GM23248 (cell line): ENCODE data around the gene CEP192. TPM values are rescaled to one million over a fixed set of nuclear protein-coding genes. Genes with fewer than 3 reads are reported as not detected.

Experiments used
- DNase-seq: peaks from one replicate; pipeline ENCODE4 v3.0.0-alpha.2; 2015
- H2AFZ ChIP-seq: fragments of 200-600 bp; sonication (generic); 2 replicates; pipeline ENCODE4 v1.6.1; 2016; ENCODE audit warnings: antibody characterized with exemption
- H3F3A ChIP-seq: fragments of 200-600 bp; sonication (generic); 2 replicates; pipeline ENCODE4 v1.6.1; 2016; ENCODE audit warnings: mild to moderate bottlenecking, antibody characterized with exemption, mixed run types; ENCODE audit not compliant: insufficient read depth
- H3K27ac ChIP-seq: fragments of 200-600 bp; sonication (generic); 2 replicates; pipeline ENCODE4 v1.5.1; 2016; ENCODE audit warnings: mild to moderate bottlenecking
- H3K27me3 ChIP-seq: fragments of 200-600 bp; sonication (generic); replicated peaks from 2 replicates; pipeline ENCODE4 v1.6.1; 2016; ENCODE audit warnings: mild to moderate bottlenecking; ENCODE audit not compliant: insufficient read depth
- H3K36me3 ChIP-seq: fragments of 200-600 bp; sonication (generic); 2 replicates; pipeline ENCODE4 v1.6.1; 2016; ENCODE audit warnings: low read depth, mild to moderate bottlenecking
- H3K4me1 ChIP-seq: fragments of 200-600 bp; sonication (generic); 2 replicates; pipeline ENCODE4 v1.6.1; 2016; ENCODE audit warnings: mild to moderate bottlenecking; ENCODE audit not compliant: insufficient read depth
- H3K4me2 ChIP-seq: fragments of 200-600 bp; sonication (generic); one replicate; pipeline ENCODE4 v1.6.1; 2016; ENCODE audit warnings: mild to moderate bottlenecking; ENCODE audit not compliant: unreplicated experiment
- H3K4me3 ChIP-seq: fragments of 200-600 bp; sonication (generic); 2 replicates; pipeline ENCODE4 v1.5.1; 2016; ENCODE audit warnings: mild to moderate bottlenecking
- H3K79me2 ChIP-seq: fragments of 200-600 bp; sonication (generic); 2 replicates; pipeline ENCODE4 v1.6.1; 2016; ENCODE audit warnings: mild to moderate bottlenecking; ENCODE audit not compliant: insufficient read depth
- H3K9ac ChIP-seq: fragments of 200-600 bp; sonication (generic); 2 replicates; pipeline ENCODE4 v1.6.1; 2016; ENCODE audit warnings: mild to moderate bottlenecking
- H3K9me2 ChIP-seq: fragments of 200-600 bp; sonication (generic); 2 replicates; pipeline ENCODE4 v1.6.1; 2016; ENCODE audit warnings: mixed run types, mild to moderate bottlenecking, moderate library complexity; ENCODE audit not compliant: insufficient read depth
- H3K9me3 ChIP-seq: fragments of 200-600 bp; sonication (generic); one replicate; pipeline ENCODE4 v1.6.1; 2017; ENCODE audit warnings: low read depth
- H4K20me1 ChIP-seq: fragments of 200-600 bp; sonication (generic); 2 replicates; pipeline ENCODE4 v1.6.0; 2016; ENCODE audit not compliant: insufficient read depth
- EZH2 ChIP-seq: fragments of 200-600 bp; sonication (generic); IDR thresholded peaks from 2 replicates; pipeline ENCODE4 v1.6.1; 2018; ENCODE audit warnings: antibody characterized with exemption, mild to moderate bottlenecking; ENCODE audit not compliant: insufficient read depth, poor library complexity, severe bottlenecking
- EZH2phosphoT487 ChIP-seq: fragments of 200-600 bp; sonication (generic); IDR thresholded peaks from 2 replicates; pipeline ENCODE4 v1.6.1; 2018; ENCODE audit warnings: antibody characterized with exemption, moderate library complexity, mild to moderate bottlenecking, low read depth; ENCODE audit not compliant: insufficient read depth
- WGBS, 2 experiments: methylation state at CpG; one replicate each; pipeline ENCODE4 v1.1.6; 2015 to 2017; ENCODE audit warnings: low lambda C conversion rate in 2 of 2, low coverage in 1 of 2; ENCODE audit errors: missing lambda C conversion rate in 2 of 2; 5-methylcytosine and 5-hydroxymethylcytosine counted together
- in situ Hi-C: fragments of 300-500 bp; cut with MboI; formaldehyde crosslinking; loops from 2 replicates; pipeline ENCODE4 v1.15.0; 2020
- polyA plus RNA-seq: library from polyadenylated mRNA; unstranded; fragments of >200 nt; fragmentation: Nextera tagmentation; extraction: Ambion mirVana; gene quantifications from 2 replicates; pipeline ENCODE4 v1.2.1, GENCODE V29; 2016
- total RNA-seq: library from RNA; depleted of rRNA; stranded (reverse); fragments of >200 nt; shearing (Covaris generic); gene quantifications from 2 replicates; pipeline ENCODE4 v1.2.3, GENCODE V29; 2014; rRNA removed

CEP192 gene
- total and polyA plus RNA-seq, 2 experiments from 2014 or later: 7.4 to 21.5 TPM

GRCh38 chr18:13164406-13164805 lies 173.2 kb downstream of the CEP192 start:
- no peaks in the 10 kb centered on the region for H3K36me3 ChIP-seq
- 68 to 77% methylated on average over 13 of the region's 13 CpGs for WGBS, 2 experiments
- in situ Hi-C loops: loop anchor here (25.0 kb wide), 1 partner anchor 427 kb away; no protein-coding TSS in a partner anchor

GRCh38 chr18:13165636-13166423 lies 174.7 kb downstream of the CEP192 start:
- H3K4me3 ChIP-seq: no peak overlapping the region
- H3K36me3 ChIP-seq: no peaks in the 10 kb centered on the region
- H3K9me3 ChIP-seq: no peaks in the 10 kb centered on the region
- no peak overlapping the region for H3K4me2 ChIP-seq
- peaks cover 4% of the 10 kb centered on the region; the same call in 1 of the 2 replicates for H3F3A ChIP-seq
- DNase-seq: no peak
- no peak overlapping the region for H2AFZ ChIP-seq
- H4K20me1 ChIP-seq: no peaks in the 10 kb centered on the region
- WGBS, 2 experiments: 88 to 96% methylated on average over 16 of the region's 16 CpGs
- TF ChIP-seq EZH2phosphoT487 (no peak), EZH2 (no peak)
- H3K9ac ChIP-seq: no peak overlapping the region
- H3K79me2 ChIP-seq: no peaks in the 10 kb centered on the region
- H3K27ac ChIP-seq: no peak overlapping the region
- peaks cover 8% of the 10 kb centered on the region; the same call in 1 of the 2 replicates for H3K4me1 ChIP-seq
- H3K27me3 ChIP-seq: peaks cover 4% of the 10 kb centered on the region; the same call in 1 of the 2 replicates
- in situ Hi-C loops: loop anchor here (25.0 kb wide), 1 partner anchor 429 kb away; no protein-coding TSS in a partner anchor
- H3K9me2 ChIP-seq: no peaks in the 10 kb centered on the region

More at GRCh38 chr18:13164406-13164805, 173.2 kb downstream of the CEP192 start:
- no peak overlapping the region for H3K4me2 ChIP-seq
- peaks cover 4% of the 10 kb centered on the region; the same call in 1 of the 2 replicates for H3K27me3 ChIP-seq
- TF ChIP-seq EZH2phosphoT487 (no peak), EZH2 (no peak)
- H3F3A ChIP-seq: peaks cover 4% of the 10 kb centered on the region; the same call in 1 of the 2 replicates
- no peaks in the 10 kb centered on the region for H3K9me2 ChIP-seq
- H3K79me2 ChIP-seq: no peaks in the 10 kb centered on the region
- no peak overlapping the region for H3K27ac ChIP-seq
- no peak overlapping the region for H3K9ac ChIP-seq
- DNase-seq: no peak
- no peak overlapping the region for H3K4me3 ChIP-seq
- H3K9me3 ChIP-seq: no peaks in the 10 kb centered on the region
- no peak overlapping the region for H2AFZ ChIP-seq
- H4K20me1 ChIP-seq: no peaks in the 10 kb centered on the region
- H3K4me1 ChIP-seq: peaks cover 8% of the 10 kb centered on the region; the same call in 1 of the 2 replicates

- Histone ChIP-seq H3K4me3 (no peak overlapping the region), H4K20me1 (no peaks in the 10 kb centered on the region), H3K9ac (no peak overlapping the region), H3K4me2 (no peak overlapping the region), H2AFZ (no peak overlapping the region), H3K27me3 (peaks cover 3% of the 10 kb centered on the region; the same call in 1 of the 2 replicates), H3F3A (no peaks in the 10 kb centered on the region), H3K9me3 (no peaks in the 10 kb centered on the region), H3K4me1 (no peaks in the 10 kb centered on the region), H3K27ac (no peak overlapping the region), H3K36me3 (no peaks in the 10 kb centered on the region), H3K9me2 (no peaks in the 10 kb centered on the region), H3K79me2 (no peaks in the 10 kb centered on the region)
- TF ChIP-seq EZH2phosphoT487: no peak
- no peak for TF ChIP-seq EZH2
- DNase-seq: no peak
- WGBS, 2 experiments: 58 to 66% methylated on average over 14 of the region's 14 CpGs
- in situ Hi-C loops: loop anchor here (25.0 kb wide), 1 partner anchor 436 kb away; no protein-coding TSS in a partner anchor
Measured at GRCh38 chr18:13173578-13174145, 182.5 kb downstream of the CEP192 start.

Other genes starting within 250 kb of the CEP192 start
- gene PTPN2, start 107.1 kb upstream of the CEP192 start, total RNA-seq: 18.4 and 36.9 TPM in 2 replicates
- 30.5 and 30.6 TPM in 2 replicates for gene PTPN2, start 107.1 kb upstream of the CEP192 start, polyA plus RNA-seq
- gene SEH1L, start 43.4 kb upstream of the CEP192 start, total RNA-seq: 30.2 and 36.5 TPM in 2 replicates
- 49.5 and 49.7 TPM in 2 replicates for gene SEH1L, start 43.4 kb upstream of the CEP192 start, polyA plus RNA-seq
- gene LDLRAD4, start 227.4 kb downstream of the CEP192 start, total RNA-seq: not detected in 2 replicates
- not detected in 2 replicates for gene LDLRAD4, start 227.4 kb downstream of the CEP192 start, polyA plus RNA-seq